Mammary epithelial cell (primary cell): Measurements from ENCODE around the gene MED13.

Experiments
- EZH2 ChIP-seq: IDR thresholded peaks from 2 replicates; pipeline ENCODE4 v1.6.1; 2012; ENCODE audit warnings: low read length, inconsistent platforms, borderline replicate concordance
- TF ChIP-seq, protein P1 (sequence below), 2 donors: IDR thresholded peaks in 1 of 2; conservative IDR thresholded peaks in 1 of 2; 2 replicates each; pipeline ENCODE4 v1.5.1; 2011 to 2012; ENCODE audit warnings: inconsistent platforms in 2 of 2, low read length in 2 of 2, mild to moderate bottlenecking in 2 of 2, control low read depth in 1 of 2, low read depth in 1 of 2; ENCODE audit not compliant: insufficient read depth in 1 of 2; ENCODE audit errors: extremely low read depth in 1 of 2

DNA sequence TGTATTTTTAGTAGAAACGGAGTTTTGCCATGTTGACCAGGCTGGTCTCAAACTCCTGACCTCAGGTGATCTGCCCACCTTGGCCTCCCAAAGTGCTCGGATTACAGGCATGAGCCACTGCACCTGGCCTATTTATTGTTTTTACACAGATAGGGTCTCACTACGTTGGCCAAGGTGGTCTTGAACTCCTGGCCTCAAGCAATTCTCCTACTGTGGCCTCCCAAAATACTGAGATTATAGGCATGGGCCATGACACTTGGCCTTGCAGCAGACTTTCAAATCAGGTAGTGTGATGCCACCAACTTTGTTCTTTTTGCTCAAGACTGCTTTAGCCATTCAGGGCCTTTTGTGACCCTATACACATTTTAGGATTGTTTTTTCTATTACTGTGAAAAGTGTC lies 75.6 kb downstream of the MED13 start:
- TF ChIP-seq, protein P1, sequence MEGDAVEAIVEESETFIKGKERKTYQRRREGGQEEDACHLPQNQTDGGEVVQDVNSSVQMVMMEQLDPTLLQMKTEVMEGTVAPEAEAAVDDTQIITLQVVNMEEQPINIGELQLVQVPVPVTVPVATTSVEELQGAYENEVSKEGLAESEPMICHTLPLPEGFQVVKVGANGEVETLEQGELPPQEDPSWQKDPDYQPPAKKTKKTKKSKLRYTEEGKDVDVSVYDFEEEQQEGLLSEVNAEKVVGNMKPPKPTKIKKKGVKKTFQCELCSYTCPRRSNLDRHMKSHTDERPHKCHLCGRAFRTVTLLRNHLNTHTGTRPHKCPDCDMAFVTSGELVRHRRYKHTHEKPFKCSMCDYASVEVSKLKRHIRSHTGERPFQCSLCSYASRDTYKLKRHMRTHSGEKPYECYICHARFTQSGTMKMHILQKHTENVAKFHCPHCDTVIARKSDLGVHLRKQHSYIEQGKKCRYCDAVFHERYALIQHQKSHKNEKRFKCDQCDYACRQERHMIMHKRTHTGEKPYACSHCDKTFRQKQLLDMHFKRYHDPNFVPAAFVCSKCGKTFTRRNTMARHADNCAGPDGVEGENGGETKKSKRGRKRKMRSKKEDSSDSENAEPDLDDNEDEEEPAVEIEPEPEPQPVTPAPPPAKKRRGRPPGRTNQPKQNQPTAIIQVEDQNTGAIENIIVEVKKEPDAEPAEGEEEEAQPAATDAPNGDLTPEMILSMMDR (conservative IDR thresholded peaks at IDR 0.05 in 1 of 2, IDR thresholded peaks at IDR 0.05 in 1 of 2; ENCODE audit: extremely low read depth in 1 of 2, insufficient read depth in 1 of 2, low read depth in 1 of 2, low read length in 2 of 2), result no peak
- no peak for TF ChIP-seq EZH2
